MM.1S (cell line): ENCODE results near the gene PCDHA8.

Source experiments
- CTCF ChIP-seq: fragments of 300-600 bp; sonication (generic); IDR thresholded peaks from 2 replicates; pipeline ENCODE4 v1.5.1; 2016; ENCODE audit warnings: antibody characterized with exemption, low read length, mixed read lengths
- EZH2 ChIP-seq: fragments of 300-600 bp; sonication (generic); optimal IDR thresholded peaks from 2 replicates; pipeline ENCODE3; 2017; ENCODE audit warnings: low read depth, mild to moderate bottlenecking, antibody characterized with exemption, low read length, mixed read lengths
- EZH2phosphoT487 ChIP-seq: fragments of 300-600 bp; sonication (generic); IDR thresholded peaks from 2 replicates; pipeline ENCODE4 v1.6.1; 2018; ENCODE audit warnings: antibody characterized with exemption, low read length

DNA sequence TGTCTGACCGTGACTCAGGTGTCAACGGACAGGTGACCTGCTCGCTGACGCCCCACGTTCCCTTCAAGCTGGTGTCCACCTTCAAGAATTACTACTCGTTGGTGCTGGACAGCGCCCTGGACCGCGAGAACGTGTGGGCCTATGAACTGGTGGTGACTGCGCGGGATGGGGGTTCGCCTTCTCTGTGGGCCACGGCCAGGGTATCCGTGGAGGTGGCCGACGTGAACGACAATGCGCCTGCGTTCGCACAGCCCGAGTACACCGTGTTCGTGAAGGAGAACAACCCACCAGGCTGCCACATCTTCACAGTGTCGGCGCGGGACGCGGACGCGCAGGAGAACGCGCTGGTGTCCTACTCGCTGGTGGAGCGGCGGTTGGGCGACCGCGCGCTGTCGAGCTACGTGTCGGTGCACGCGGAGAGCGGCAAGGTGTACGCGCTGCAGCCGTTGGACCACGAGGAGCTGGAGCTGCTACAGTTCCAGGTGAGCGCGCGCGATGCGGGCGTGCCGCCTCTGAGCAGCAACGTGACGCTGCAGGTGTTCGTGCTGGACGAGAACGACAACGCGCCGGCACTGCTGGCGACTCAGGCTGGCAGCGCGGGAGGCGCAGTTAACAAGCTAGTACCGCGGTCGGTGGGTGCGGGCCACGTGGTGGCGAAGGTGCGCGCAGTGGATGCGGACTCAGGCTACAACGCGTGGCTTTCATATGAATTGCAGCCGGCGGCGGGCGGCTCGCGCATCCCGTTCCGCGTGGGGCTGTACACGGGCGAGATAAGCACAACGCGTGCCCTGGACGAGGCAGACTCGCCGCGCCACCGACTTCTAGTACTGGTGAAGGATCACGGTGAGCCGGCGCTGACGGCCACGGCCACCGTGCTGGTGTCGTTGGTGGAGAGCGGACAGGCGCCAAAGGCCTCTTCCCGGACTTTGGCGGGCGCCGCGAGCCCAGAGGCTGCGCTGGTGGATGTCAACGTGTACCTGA lies 29.5 kb downstream of the PCDHA8 start:
- no peak for TF ChIP-seq EZH2
- TF ChIP-seq CTCF: no peak
- TF ChIP-seq EZH2phosphoT487: no peak
